IMR-90 (cell line): ENCODE measurements around the gene TCF7L1. TPM values are rescaled to one million over a fixed set of nuclear protein-coding genes. Genes with fewer than 3 reads are reported as not detected.
"Not testable (repeated sequence)": the region's sequence is repeated elsewhere in the genome, so short reads cannot be mapped to it uniquely, and the experiment has no call there.

Source experiments
- ATAC-seq: fragments of 200-7000 bp; cut with Tn5 transposase; 2 replicates; pipeline ENCODE4 v1.9.1; 2020; ENCODE audit warnings: low read depth, mild to moderate bottlenecking, moderate library complexity
- BruUV-seq: library from RNA; stranded (reverse); fragments of 400-500 nt; replicated peaks from 2 replicates; lab custom pipeline; 2021; lab: Mats Ljungman, UMichigan
- CTCF ChIA-PET: fragments of 300-600 bp; formaldehyde crosslinking; extraction: SDS; loops from one replicate; lab custom pipeline; 2021; ENCODE audit warnings: antibody characterized with exemption; lab: Yijun Ruan, JAX
- POLR2A ChIA-PET: fragments of 300-600 bp; sonication (Branson Sonifier 250); formaldehyde crosslinking; loops from one replicate; lab custom pipeline; 2022; ENCODE audit warnings: antibody characterized with exemption; ENCODE audit not compliant: unreplicated experiment; lab: Charles Lee
- DNase-seq: peaks from one replicate; pipeline ENCODE4 v3.0.0; 2013
- H2AFZ ChIP-seq: replicated peaks from 2 replicates; pipeline ENCODE3; 2013; ENCODE audit warnings: low read length, mild to moderate bottlenecking; ENCODE audit not compliant: poor library complexity
- H2AK5ac ChIP-seq: 2 replicates; pipeline ENCODE4 v1.6.1; 2013; ENCODE audit warnings: low read depth, low read length, inconsistent platforms
- H2AK9ac ChIP-seq: replicated peaks from 2 replicates; pipeline ENCODE3; 2013; ENCODE audit warnings: mild to moderate bottlenecking, low read depth, low read length, moderate library complexity; ENCODE audit not compliant: poor library complexity
- H2BK120ac ChIP-seq: 2 replicates; pipeline ENCODE4 v1.6.1; 2013; ENCODE audit warnings: low read depth, low read length, inconsistent platforms
- H2BK15ac ChIP-seq: 3 replicates; pipeline ENCODE4 v1.6.1; 2013; ENCODE audit warnings: low read depth, low read length, inconsistent platforms
- H2BK20ac ChIP-seq: 2 replicates; pipeline ENCODE4 v1.6.1; 2013; ENCODE audit warnings: low read depth, mild to moderate bottlenecking, inconsistent platforms, low read length, moderate library complexity
- H2BK5ac ChIP-seq: 2 replicates; pipeline ENCODE4 v1.6.1; 2013; ENCODE audit warnings: mild to moderate bottlenecking, low read depth, low read length, inconsistent platforms; ENCODE audit not compliant: poor library complexity, severe bottlenecking
- H3K14ac ChIP-seq: replicated peaks from 2 replicates; pipeline ENCODE4 v1.6.1; 2013; ENCODE audit warnings: low read depth, low read length, inconsistent platforms
- H3K18ac ChIP-seq: 2 replicates; pipeline ENCODE4 v1.6.1; 2013; ENCODE audit warnings: low read depth, low read length, control low read depth
- H3K23ac ChIP-seq: 2 replicates; pipeline ENCODE4 v1.6.1; 2013; ENCODE audit warnings: low read depth, low read length, inconsistent platforms
- H3K27ac ChIP-seq: 2 replicates; pipeline ENCODE4 v1.5.1; 2013; ENCODE audit warnings: mild to moderate bottlenecking, control low read depth, low read length; ENCODE audit not compliant: insufficient read depth
- H3K27me3 ChIP-seq: 2 replicates; pipeline ENCODE4 v1.6.1; 2013; ENCODE audit warnings: low read length; ENCODE audit not compliant: control insufficient read depth, insufficient read depth
- H3K36me3 ChIP-seq: 2 replicates; pipeline ENCODE4 v1.6.1; 2013; ENCODE audit warnings: low read length, mixed read lengths; ENCODE audit not compliant: control insufficient read depth, insufficient read depth
- H3K4ac ChIP-seq: 2 replicates; pipeline ENCODE4 v1.6.1; 2013; ENCODE audit warnings: low read depth, low read length, inconsistent platforms
- H3K4me1 ChIP-seq: 2 replicates; pipeline ENCODE4 v1.6.1; 2013; ENCODE audit warnings: low read length, mixed read lengths; ENCODE audit not compliant: control insufficient read depth, insufficient read depth
- H3K4me2 ChIP-seq: 2 replicates; pipeline ENCODE4 v1.6.1; 2013; ENCODE audit warnings: low read depth, mild to moderate bottlenecking, control low read depth, low read length, moderate library complexity
- H3K4me3 ChIP-seq: 2 replicates; pipeline ENCODE4 v1.5.1; 2013; ENCODE audit warnings: low read depth, mild to moderate bottlenecking, control low read depth, low read length, moderate library complexity; ENCODE audit not compliant: insufficient read depth
- H3K56ac ChIP-seq: 2 replicates; pipeline ENCODE4 v1.6.1; 2013; ENCODE audit warnings: low read length, inconsistent platforms; ENCODE audit not compliant: insufficient read depth; ENCODE audit errors: extremely low read depth
- H3K79me1 ChIP-seq, 2 experiments: 2 replicates each; pipeline ENCODE4 v1.6.1; 2013; ENCODE audit warnings: low read length in 2 of 2, inconsistent platforms in 1 of 2, low read depth in 1 of 2
- H3K9ac ChIP-seq: 2 replicates; pipeline ENCODE4 v1.6.1; 2013; ENCODE audit warnings: low read depth, low read length, control low read depth
- H3K9me1 ChIP-seq: 2 replicates; pipeline ENCODE4 v1.6.1; 2013; ENCODE audit warnings: low read length, inconsistent platforms; ENCODE audit not compliant: insufficient read depth
- H3K9me3 ChIP-seq: 2 replicates; pipeline ENCODE4 v1.6.1; 2013; ENCODE audit warnings: low read length; ENCODE audit not compliant: control insufficient read depth, insufficient read depth
- H4K20me1 ChIP-seq: 2 replicates; pipeline ENCODE4 v1.6.1; 2013; ENCODE audit warnings: low read length, inconsistent platforms; ENCODE audit not compliant: insufficient read depth
- H4K5ac ChIP-seq: 2 replicates; pipeline ENCODE4 v1.6.1; 2013; ENCODE audit warnings: mild to moderate bottlenecking, low read depth, low read length, control low read depth
- H4K8ac ChIP-seq, 2 experiments: 2 replicates each; pipeline ENCODE4 v1.6.1; 2013; ENCODE audit warnings: low read depth in 2 of 2, low read length in 2 of 2, control low read depth in 1 of 2, inconsistent platforms in 1 of 2
- H4K91ac ChIP-seq: 2 replicates; pipeline ENCODE4 v1.6.1; 2013; ENCODE audit warnings: low read depth, low read length, inconsistent platforms; ENCODE audit not compliant: insufficient read depth
- WGBS, 2 experiments: methylation state at CpG; one replicate each; pipeline versions ENCODE4 v1.1.5 to v1.1.7; 2013; ENCODE audit warnings: missing lambda C conversion rate in 2 of 2; ENCODE audit not compliant: insufficient read length in 1 of 2; ENCODE audit errors: extremely low coverage in 2 of 2; 5-methylcytosine and 5-hydroxymethylcytosine counted together
- dilution Hi-C: fragments of 300-500 bp; cut with HindIII; formaldehyde crosslinking; loops from one replicate; pipeline ENCODE4 v1.14.3; 2018; ENCODE audit warnings: low sequenced_read_pairs; ENCODE audit not compliant: unreplicated experiment
- in situ Hi-C: fragments of 300-500 bp; cut with MboI; formaldehyde crosslinking; loops from 3 replicates; pipeline ENCODE4 v1.14.3; 2019; ENCODE audit warnings: low sequenced_read_pairs, inconsistent platforms, mixed read lengths
- intact Hi-C: fragments of 100-400 bp; cut with micrococcal nuclease; formaldehyde crosslinking; loops from 2 replicates; pipeline ENCODE4 v1.10.0; 2022
- polyA plus RNA-seq, 3 experiments: library from polyadenylated mRNA; depleted of rRNA; stranded (reverse); fragments of >200 nt; gene quantifications; 2 replicates each; pipeline ENCODE4 v1.2.3, GENCODE V29; 2012; ENCODE audit warnings: low replicate concordance in 1 of 3
- total RNA-seq: library from RNA; depleted of rRNA; stranded (reverse); fragments of >200 nt; gene quantifications from 2 replicates; pipeline ENCODE4 v1.2.3, GENCODE V29; 2012

Gene TCF7L1
- total and polyA plus RNA-seq, 2 of the 4 experiments (the other 2 are of a cell fraction) = 0.72 to 11.1 TPM

DNA sequence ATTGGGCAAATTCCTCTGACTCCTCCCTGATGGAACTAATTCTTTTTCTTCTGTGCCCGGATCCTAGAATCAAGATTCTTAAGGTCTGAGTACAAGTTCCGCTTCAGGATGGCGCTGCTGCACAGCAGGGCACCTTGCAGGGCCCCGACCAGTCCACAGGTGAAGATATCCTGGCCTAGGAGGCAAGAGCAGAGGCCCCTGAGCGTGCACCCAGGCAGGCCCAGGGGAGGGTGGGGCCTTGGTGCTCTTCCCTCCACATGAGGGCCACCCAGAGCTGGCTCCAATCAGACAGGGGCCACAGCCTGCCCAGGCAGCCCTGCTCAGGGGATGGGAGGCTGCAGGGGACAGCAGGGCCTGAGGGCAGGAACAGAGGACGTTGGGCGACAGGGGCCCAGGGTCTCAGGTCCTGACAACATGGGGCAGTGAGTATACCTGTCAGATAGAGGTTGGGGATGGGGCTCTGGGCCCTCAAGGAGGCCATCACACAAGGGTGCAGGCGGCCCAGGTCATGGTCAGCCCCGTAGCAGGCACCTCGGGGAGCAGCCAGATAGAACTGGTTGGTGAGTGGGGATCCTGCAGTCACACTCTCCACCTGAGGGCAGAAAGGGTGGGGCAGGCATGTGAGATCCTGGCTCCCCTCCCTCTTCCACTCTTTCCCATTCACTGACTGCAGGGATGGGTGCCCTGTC is 210.2 kb downstream of the TCF7L1 start:
- H2AK5ac ChIP-seq, H4K8ac ChIP-seq, ATAC-seq, H3K9me3 ChIP-seq, H3K18ac ChIP-seq, in situ Hi-C loops, H3K9me1 ChIP-seq, H3K56ac ChIP-seq, POLR2A ChIA-PET, H4K91ac ChIP-seq, H2BK120ac ChIP-seq, H3K27ac ChIP-seq, H2BK15ac ChIP-seq, H4K5ac ChIP-seq, H3K14ac ChIP-seq, H3K4me2 ChIP-seq, H2BK20ac ChIP-seq, DNase-seq, H2AK9ac ChIP-seq, H4K20me1 ChIP-seq, H3K23ac ChIP-seq, H3K27me3 ChIP-seq, H2AFZ ChIP-seq, H3K79me1 ChIP-seq, H3K4ac ChIP-seq, H2BK5ac ChIP-seq, H3K9ac ChIP-seq, dilution Hi-C loops, CTCF ChIA-PET, H3K4me1 ChIP-seq, BruUV-seq, H3K4me3 ChIP-seq: not testable (repeated sequence)
- peaks cover 30% of the 10 kb centered on the region for H3K36me3 ChIP-seq
- intact Hi-C loops = loop anchor here (2.0 kb wide), 1 partner anchor 27 kb away; no protein-coding TSS in a partner anchor
- 93% methylated on average over 4 of the region's 10 CpGs; no CpG with 5 or more reads in 1 of the 2 experiments for WGBS, 2 experiments
